ENCODE measurements around the gene NEU2. TPM values are rescaled to one million over a fixed set of nuclear protein-coding genes. Genes with fewer than 3 reads are reported as not detected.

NEU2 gene
- total and polyA plus RNA-seq, 2 of the 13 experiments (the other 11 are each of a cell fraction or from before 2014, with no cell fraction given): not detected

GRCh38 chr2:233059797-233060500 is 27.5 kb downstream of the NEU2 start, which contains the start of gene INPP5D (continued):
- TF ChIP-seq ZHX1 (CRISPR knock-in tag; IDR thresholded peaks at IDR 0.05; ENCODE audit: low read depth) (no peak), ZNF260 (CRISPR knock-in tag; IDR thresholded peaks at IDR 0.05; ENCODE audit: borderline replicate concordance, low read depth) (no peak), ZNF142 (CRISPR knock-in tag; IDR thresholded peaks at IDR 0.05) (peak; percentile 44; the same call in 1 of the 2 replicates), ZNF317 (CRISPR knock-in tag; IDR thresholded peaks at IDR 0.05) (peak; percentile 52; the same call in 1 of the 2 replicates), TAF1 (CRISPR knock-in tag; IDR thresholded peaks at IDR 0.05) (peak; percentile 62), ZNF777 (CRISPR knock-in tag; IDR thresholded peaks at IDR 0.05) (0 out of 2 replicates have a peak, but pooled peaks have one; percentile 38), ZFP62 (CRISPR knock-in tag; IDR thresholded peaks at IDR 0.05) (no peak), ZNF550 (CRISPR knock-in tag; IDR thresholded peaks at IDR 0.05; ENCODE audit: borderline replicate concordance) (no peak), TBX2 (CRISPR knock-in tag; IDR thresholded peaks at IDR 0.05; ENCODE audit: borderline replicate concordance) (no peak; the same call in none of the 2 replicates), NFKB2 (CRISPR knock-in tag; IDR thresholded peaks at IDR 0.05; ENCODE audit: borderline replicate concordance) (peak; percentile 34; the same call in 1 of the 2 replicates), ASH2L (IDR thresholded peaks at IDR 0.05; ENCODE audit: insufficient read length, low read depth, low read length) (no peak), HNF4G (IDR thresholded peaks at IDR 0.05; ENCODE audit: borderline replicate concordance, low read depth, low read length) (no peak), HNF4G (CRISPR knock-in tag; IDR thresholded peaks at IDR 0.05; ENCODE audit: borderline replicate concordance, low read depth) (0 out of 2 replicates have a peak, but pooled peaks have one; percentile 41), IKZF5 (CRISPR knock-in tag; IDR thresholded peaks at IDR 0.05) (peak; percentile 34), ZNF160 (CRISPR knock-in tag; IDR thresholded peaks at IDR 0.05) (0 out of 2 replicates have a peak, but pooled peaks have one; percentile 7)

All from HepG2 (cell line).